ENCODE results near the gene SMARCD3.

The SMARCD3 gene

GRCh38 chr7:151223728-151224127 lies 24.8 kb downstream of the SMARCD3 start:
- Histone ChIP-seq H3K4me3 (ENCODE audit: low read depth, low read length, poor library complexity, severe bottlenecking) (no peak overlapping the region), H3K4me2 (ENCODE audit: low read length) (no peak overlapping the region), H3F3A (ENCODE audit: insufficient read depth, low read length) (no peaks in the 10 kb centered on the region), H3K9me3 (ENCODE audit: low read length) (no peaks in the 10 kb centered on the region), H3K27me3 (ENCODE audit: insufficient read depth, low read length) (no peaks in the 10 kb centered on the region), H3K27ac (ENCODE audit: low read depth, low read length, poor library complexity, severe bottlenecking) (no peak overlapping the region), H3K79me2 (ENCODE audit: insufficient read depth, low read length) (peaks cover 12% of the 10 kb centered on the region), H4K20me1 (ENCODE audit: insufficient read depth, low read length) (no peaks in the 10 kb centered on the region), H3K4me1 (ENCODE audit: insufficient read depth, low read length, severe bottlenecking) (peaks cover 22% of the 10 kb centered on the region), H3K36me3 (ENCODE audit: insufficient read depth, low read length) (peaks cover 69% of the 10 kb centered on the region), H2AFZ (ENCODE audit: low read length) (no peak overlapping the region), H3K9me2 (ENCODE audit: low read depth, low read length) (no peaks in the 10 kb centered on the region), H3K9ac (ENCODE audit: low read length) (no peak overlapping the region)
- no peak for TF ChIP-seq EZH2 (IDR thresholded peaks at IDR 0.05; ENCODE audit: borderline replicate concordance, low read length)
- TF ChIP-seq, protein P1, sequence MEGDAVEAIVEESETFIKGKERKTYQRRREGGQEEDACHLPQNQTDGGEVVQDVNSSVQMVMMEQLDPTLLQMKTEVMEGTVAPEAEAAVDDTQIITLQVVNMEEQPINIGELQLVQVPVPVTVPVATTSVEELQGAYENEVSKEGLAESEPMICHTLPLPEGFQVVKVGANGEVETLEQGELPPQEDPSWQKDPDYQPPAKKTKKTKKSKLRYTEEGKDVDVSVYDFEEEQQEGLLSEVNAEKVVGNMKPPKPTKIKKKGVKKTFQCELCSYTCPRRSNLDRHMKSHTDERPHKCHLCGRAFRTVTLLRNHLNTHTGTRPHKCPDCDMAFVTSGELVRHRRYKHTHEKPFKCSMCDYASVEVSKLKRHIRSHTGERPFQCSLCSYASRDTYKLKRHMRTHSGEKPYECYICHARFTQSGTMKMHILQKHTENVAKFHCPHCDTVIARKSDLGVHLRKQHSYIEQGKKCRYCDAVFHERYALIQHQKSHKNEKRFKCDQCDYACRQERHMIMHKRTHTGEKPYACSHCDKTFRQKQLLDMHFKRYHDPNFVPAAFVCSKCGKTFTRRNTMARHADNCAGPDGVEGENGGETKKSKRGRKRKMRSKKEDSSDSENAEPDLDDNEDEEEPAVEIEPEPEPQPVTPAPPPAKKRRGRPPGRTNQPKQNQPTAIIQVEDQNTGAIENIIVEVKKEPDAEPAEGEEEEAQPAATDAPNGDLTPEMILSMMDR (IDR thresholded peaks at IDR 0.05; ENCODE audit: low read length) = no peak

DNA sequence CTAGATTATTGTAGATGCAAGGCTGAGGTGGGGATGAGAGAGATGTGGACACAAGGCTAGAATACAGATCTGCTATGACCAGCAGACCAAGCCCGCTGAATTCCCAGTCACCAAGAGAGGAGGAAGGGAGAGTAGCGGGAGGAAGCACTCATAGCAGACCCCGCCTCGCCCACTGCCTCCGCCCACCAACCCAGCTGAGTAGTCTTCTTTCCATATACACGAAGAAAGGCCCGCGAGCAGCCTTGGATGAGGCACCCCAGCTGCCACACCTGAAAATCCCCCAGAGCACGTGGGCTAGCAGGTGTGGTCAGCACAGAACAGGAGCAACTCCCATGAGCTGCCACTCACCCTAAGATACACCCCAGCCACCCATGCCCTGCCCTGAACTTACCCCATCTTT lies 30.3 kb downstream of the SMARCD3 start:
- H3K9me2 ChIP-seq (ENCODE audit: low read depth, low read length) = no peaks in the 10 kb centered on the region
- peaks cover 97% of the 10 kb centered on the region for H3K36me3 ChIP-seq (ENCODE audit: insufficient read depth, low read length)
- TF ChIP-seq, protein P1 (IDR thresholded peaks at IDR 0.05; ENCODE audit: low read length) = no peak
- TF ChIP-seq EZH2 (IDR thresholded peaks at IDR 0.05; ENCODE audit: borderline replicate concordance, low read length) = no peak
- H4K20me1 ChIP-seq (ENCODE audit: insufficient read depth, low read length) = no peaks in the 10 kb centered on the region
- no peaks in the 10 kb centered on the region for H3K9me3 ChIP-seq (ENCODE audit: low read length)
- no peaks in the 10 kb centered on the region for H3K79me2 ChIP-seq (ENCODE audit: insufficient read depth, low read length)
- no peak overlapping the region for H2AFZ ChIP-seq (ENCODE audit: low read length)
- H3K9ac ChIP-seq (ENCODE audit: low read length) = no peak overlapping the region
- no peaks in the 10 kb centered on the region for H3K4me1 ChIP-seq (ENCODE audit: insufficient read depth, low read length, severe bottlenecking)
- H3K27ac ChIP-seq (ENCODE audit: low read depth, low read length, poor library complexity, severe bottlenecking) = no peak overlapping the region
- H3F3A ChIP-seq (ENCODE audit: insufficient read depth, low read length) = no peaks in the 10 kb centered on the region
- H3K4me3 ChIP-seq (ENCODE audit: low read depth, low read length, poor library complexity, severe bottlenecking) = no peak overlapping the region
- no peaks in the 10 kb centered on the region for H3K27me3 ChIP-seq (ENCODE audit: insufficient read depth, low read length)
- H3K4me2 ChIP-seq (ENCODE audit: low read length) = no peak overlapping the region

- no peaks in the 10 kb centered on the region for H3K9me3 ChIP-seq (ENCODE audit: low read length)
- H4K20me1 ChIP-seq (ENCODE audit: insufficient read depth, low read length) = no peaks in the 10 kb centered on the region
- H3K4me3 ChIP-seq (ENCODE audit: low read depth, low read length, poor library complexity, severe bottlenecking) = no peak overlapping the region
- peaks cover 86% of the 10 kb centered on the region for H3K36me3 ChIP-seq (ENCODE audit: insufficient read depth, low read length)
- H3K4me2 ChIP-seq (ENCODE audit: low read length) = no peak overlapping the region
- TF ChIP-seq EZH2 (IDR thresholded peaks at IDR 0.05; ENCODE audit: borderline replicate concordance, low read length) = no peak
- TF ChIP-seq, protein P1 (IDR thresholded peaks at IDR 0.05; ENCODE audit: low read length) = no peak
- H3K79me2 ChIP-seq (ENCODE audit: insufficient read depth, low read length) = no peaks in the 10 kb centered on the region
- no peak overlapping the region for H2AFZ ChIP-seq (ENCODE audit: low read length)
- no peaks in the 10 kb centered on the region for H3F3A ChIP-seq (ENCODE audit: insufficient read depth, low read length)
- no peaks in the 10 kb centered on the region for H3K4me1 ChIP-seq (ENCODE audit: insufficient read depth, low read length, severe bottlenecking)
- H3K27ac ChIP-seq (ENCODE audit: low read depth, low read length, poor library complexity, severe bottlenecking) = no peak overlapping the region
- no peaks in the 10 kb centered on the region for H3K27me3 ChIP-seq (ENCODE audit: insufficient read depth, low read length)
- no peaks in the 10 kb centered on the region for H3K9me2 ChIP-seq (ENCODE audit: low read depth, low read length)
- H3K9ac ChIP-seq (ENCODE audit: low read length) = no peak overlapping the region
Measured at GRCh38 chr7:151215396-151215795, 33.1 kb downstream of the SMARCD3 start.
